Neural crest cell (in vitro differentiated cells): ENCODE measurements around the gene CD82. TPM values are rescaled to one million over a fixed set of nuclear protein-coding genes. Genes with fewer than 3 reads are reported as not detected.

Experiments used
- DNase-seq: peaks from one replicate; pipeline ENCODE4 v3.0.0; 2021; ENCODE audit warnings: low read depth, mixed read lengths, low spot score
- H3K27ac Mint-ChIP-seq: one replicate; pipeline ENCODE4 v1.8.0; 2021; ENCODE audit warnings: mild to moderate bottlenecking, mixed read lengths; ENCODE audit not compliant: unreplicated experiment
- H3K27me3 Mint-ChIP-seq: 2 replicates; pipeline ENCODE4 v1.8.0; 2021; ENCODE audit warnings: low read depth, mild to moderate bottlenecking, mixed read lengths
- H3K36me3 Mint-ChIP-seq: 2 replicates; pipeline ENCODE4 v1.8.0; 2021; ENCODE audit warnings: low read depth, mild to moderate bottlenecking, mixed read lengths
- H3K4me1 Mint-ChIP-seq: 2 replicates; pipeline ENCODE4 v1.8.0; 2021; ENCODE audit warnings: mixed read lengths
- H3K4me3 Mint-ChIP-seq: one replicate; pipeline ENCODE4 v1.8.0; 2021; ENCODE audit warnings: mild to moderate bottlenecking, mixed read lengths
- H3K9me3 Mint-ChIP-seq: 2 replicates; pipeline ENCODE4 v1.8.0; 2021; ENCODE audit warnings: mixed read lengths
- CTCF ChIP-seq: fragments of 200-600 bp; sonication (generic); conservative IDR thresholded peaks from 2 replicates; pipeline ENCODE4 v1.5.0; 2021; ENCODE audit warnings: antibody characterized with exemption, mild to moderate bottlenecking
- total RNA-seq: library from RNA; stranded (reverse); gene quantifications from 2 replicates; pipeline ENCODE4 v1.2.1, GENCODE V29; 2021

The CD82 gene
- total RNA-seq, 1 donor from 2014 or later, result 14.1 TPM

- Mint-ChIP-seq H3K4me3 (no peak overlapping the region), H3K27ac (no peak overlapping the region), H3K9me3 (no peaks in the 10 kb centered on the region), H3K27me3 (no peaks in the 10 kb centered on the region), H3K4me1 (peaks cover 25% of the 10 kb centered on the region), H3K36me3 (no peaks in the 10 kb centered on the region)
- TF ChIP-seq CTCF, result no peak
- no peak for DNase-seq
These were observed 46.4 kb downstream of the CD82 start for GRCh38 chr11:44611687-44612434.

GRCh38 chr11:44613153-44613552, 47.7 kb downstream of the CD82 start:
- Mint-ChIP-seq H3K27ac (no peak overlapping the region), H3K4me3 (no peak overlapping the region), H3K4me1 (peaks cover 23% of the 10 kb centered on the region), H3K27me3 (no peaks in the 10 kb centered on the region), H3K9me3 (no peaks in the 10 kb centered on the region), H3K36me3 (no peaks in the 10 kb centered on the region)
- TF ChIP-seq CTCF, result no peak
- DNase-seq, result no peak

GRCh38 chr11:44614281-44614775, 48.9 kb downstream of the CD82 start:
- DNase-seq, result no peak
- Mint-ChIP-seq H3K36me3 (no peaks in the 10 kb centered on the region), H3K27ac (no peak overlapping the region), H3K4me3 (no peak overlapping the region), H3K9me3 (no peaks in the 10 kb centered on the region), H3K27me3 (no peaks in the 10 kb centered on the region), H3K4me1 (peaks cover 15% of the 10 kb centered on the region)
- TF ChIP-seq CTCF, result no peak

GRCh38 chr11:44615041-44615755, 49.7 kb downstream of the CD82 start:
- Mint-ChIP-seq H3K36me3 (no peaks in the 10 kb centered on the region), H3K27me3 (no peaks in the 10 kb centered on the region), H3K9me3 (no peaks in the 10 kb centered on the region), H3K4me1 (peaks cover 15% of the 10 kb centered on the region), H3K4me3 (no peak overlapping the region), H3K27ac (no peak overlapping the region)
- DNase-seq, result no peak
- TF ChIP-seq CTCF, result no peak

GRCh38 chr11:44615913-44616791, 50.7 kb downstream of the CD82 start:
- H3K27ac Mint-ChIP-seq, result peak overlapping the region; percentile 1
- DNase-seq, result no peak
- no peaks in the 10 kb centered on the region for H3K9me3 Mint-ChIP-seq
- no peaks in the 10 kb centered on the region for H3K27me3 Mint-ChIP-seq
- no peak for TF ChIP-seq CTCF
- no peaks in the 10 kb centered on the region for H3K36me3 Mint-ChIP-seq
- peaks cover 24% of the 10 kb centered on the region for H3K4me1 Mint-ChIP-seq
- H3K4me3 Mint-ChIP-seq, result no peak overlapping the region
